Measurements from ENCODE around the gene ARHGAP42.

- TF ChIP-seq POLR2A (IDR thresholded peaks at IDR 0.05; ENCODE audit: extremely low read depth, insufficient read length): no peak
- no peak for TF ChIP-seq CTCF (IDR thresholded peaks at IDR 0.05; ENCODE audit: low read depth, low read length)
- no peak for TF ChIP-seq MYC (IDR thresholded peaks at IDR 0.05; ENCODE audit: low read depth, low read length)
Measured at GRCh38 chr11:100684101-100685065, 2.7 kb upstream of the ARHGAP42 start.
